HG03442 (cell line): Measurements from ENCODE around the gene AMOTL1.
"Not testable (repeated sequence)": the region's sequence is repeated elsewhere in the genome, so short reads cannot be mapped to it uniquely, and the experiment has no call there.

Experiments
- ATAC-seq: cut with Tn5 transposase; IDR thresholded peaks from one replicate; pipeline ENCODE4 v1.9.1; 2021; ENCODE audit warnings: mild to moderate bottlenecking, moderate library complexity; ENCODE audit not compliant: unreplicated experiment

AMOTL1 gene

GRCh38 chr11:94790661-94791180 is 22.6 kb downstream of the AMOTL1 start:
- no peak for ATAC-seq

DNA sequence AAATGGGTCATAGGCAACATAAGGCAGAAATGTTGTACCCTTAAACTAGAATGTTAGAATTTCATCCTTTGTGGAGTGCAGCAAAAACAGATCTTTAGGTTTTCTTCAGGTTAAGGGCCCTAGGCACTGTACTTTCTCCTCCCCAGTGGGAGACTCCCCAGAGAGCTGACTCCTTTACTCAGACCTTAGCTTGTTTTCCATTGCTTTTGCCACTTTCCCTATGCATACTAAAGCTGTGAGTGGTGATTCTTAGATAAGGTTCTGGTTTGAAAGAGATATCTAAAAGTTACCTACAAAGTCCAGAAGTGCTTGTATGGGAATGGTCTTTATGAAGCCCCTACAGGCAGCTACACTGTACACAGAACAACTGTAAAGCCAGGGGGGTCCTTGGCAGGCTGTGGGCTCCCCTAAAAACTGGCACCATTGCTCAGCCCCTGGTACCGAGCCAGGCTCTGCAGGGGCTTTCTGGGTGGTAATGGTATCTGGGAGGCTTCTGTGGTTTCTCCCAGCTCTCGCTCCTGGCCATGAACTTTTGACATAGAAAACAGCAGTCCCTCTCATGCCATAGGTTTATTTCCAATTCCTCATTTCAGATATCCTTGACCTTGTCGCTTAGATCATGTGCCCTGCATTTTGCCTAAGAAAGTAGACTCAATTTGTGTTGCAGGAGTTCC is 23.2 kb downstream of the AMOTL1 start:
- ATAC-seq = no peak

GRCh38 chr11:94791942-94792341 is 23.8 kb downstream of the AMOTL1 start:
- ATAC-seq = not testable (repeated sequence)

DNA sequence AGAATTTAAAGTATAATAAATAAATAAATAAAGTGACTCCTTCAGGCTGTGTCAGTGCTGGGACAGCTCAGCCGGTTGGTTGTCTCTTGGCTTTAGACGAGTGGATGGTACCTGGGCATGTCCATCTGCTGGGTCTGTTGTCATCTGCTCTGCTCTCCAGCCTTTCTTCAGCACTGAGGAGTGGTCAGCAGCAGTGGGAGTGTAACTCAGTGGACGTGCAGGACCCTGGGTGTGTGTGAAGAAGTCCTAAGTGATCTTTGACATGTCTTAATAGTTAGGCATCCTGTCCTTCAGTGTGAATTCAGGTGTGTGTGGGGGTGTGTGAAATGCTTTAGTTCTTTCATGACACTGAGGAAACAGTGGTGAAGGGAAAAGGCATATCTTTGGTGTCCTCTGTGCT is 24.3 kb downstream of the AMOTL1 start:
- no peak for ATAC-seq

GRCh38 chr11:94793002-94793401 is 24.8 kb downstream of the AMOTL1 start:
- ATAC-seq = no peak

GRCh38 chr11:94793822-94794221 is 25.7 kb downstream of the AMOTL1 start:
- ATAC-seq = no peak

DNA sequence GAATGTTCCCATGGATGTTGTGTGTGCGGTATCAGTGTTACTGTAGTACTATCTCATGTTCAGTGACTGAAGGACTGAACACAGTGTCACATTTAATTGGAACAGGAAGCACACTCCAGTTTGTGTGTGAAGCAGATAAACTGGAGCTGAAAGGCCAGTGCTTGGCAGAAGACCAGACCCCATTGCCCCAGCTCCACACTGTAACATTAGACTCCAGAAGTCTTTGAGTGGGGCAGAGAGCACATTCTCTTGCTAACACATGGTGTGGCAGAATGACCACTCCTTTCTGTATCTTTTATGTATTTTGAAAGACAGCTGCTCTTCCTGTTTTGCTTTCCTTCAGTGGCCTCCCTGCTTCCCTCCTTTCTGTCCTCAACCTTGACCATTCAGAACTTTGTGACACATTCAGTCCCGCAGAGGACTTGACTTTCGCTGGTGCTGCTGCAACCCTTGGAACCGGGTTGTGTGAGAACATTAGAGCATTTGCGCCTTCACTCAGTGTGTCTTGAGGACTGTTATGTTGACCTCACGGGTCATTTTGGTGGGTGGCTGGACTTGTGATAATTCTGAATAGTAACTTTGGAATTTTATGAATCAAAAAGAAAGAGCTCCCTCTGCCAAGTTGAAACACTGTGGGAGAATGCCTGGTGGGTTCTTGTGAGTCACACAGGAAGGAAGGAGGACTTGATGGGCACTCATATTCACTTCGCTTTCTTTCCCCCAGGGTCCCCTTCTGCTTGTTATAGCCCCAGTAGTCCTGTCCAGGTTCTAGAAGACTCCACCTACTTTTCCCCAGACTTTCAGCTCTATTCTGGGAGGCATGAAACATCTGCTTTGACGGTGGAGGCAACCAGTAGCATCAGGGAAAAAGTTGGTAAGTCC is 26.4 kb downstream of the AMOTL1 start:
- no peak for ATAC-seq

DNA sequence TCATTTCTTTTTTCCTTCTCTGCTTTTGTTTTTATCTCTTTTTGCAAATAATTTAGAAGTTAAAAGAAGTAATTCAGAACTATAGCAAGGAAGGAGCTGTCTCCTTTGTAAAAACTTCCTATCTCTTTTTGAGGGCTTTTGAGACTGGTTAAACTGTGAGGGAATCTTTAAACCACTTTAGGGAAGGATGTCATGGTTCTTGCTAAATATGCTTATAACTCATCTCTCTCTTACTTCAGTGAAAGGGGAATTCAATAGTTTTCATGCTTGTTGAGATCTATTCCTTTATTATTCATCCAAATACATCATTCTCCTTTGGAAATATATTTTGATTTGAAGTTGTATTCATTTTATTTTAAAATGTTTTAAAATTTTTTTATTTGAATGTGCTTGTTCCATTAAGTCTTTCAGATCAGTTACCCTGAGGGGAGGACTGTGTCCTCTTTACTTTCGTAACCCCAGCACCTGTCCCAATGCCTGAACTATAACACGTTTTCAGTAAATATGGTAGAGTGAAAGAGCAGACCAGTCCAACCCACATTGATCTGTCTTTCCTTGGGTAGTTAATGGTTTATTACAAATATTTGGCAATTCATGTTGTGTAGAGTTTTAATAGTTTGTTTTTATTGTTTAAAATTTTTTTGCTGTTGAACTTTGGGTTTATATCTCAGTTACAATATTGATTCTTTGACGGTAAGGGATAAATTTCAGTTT is 27.5 kb downstream of the AMOTL1 start:
- no peak for ATAC-seq

DNA sequence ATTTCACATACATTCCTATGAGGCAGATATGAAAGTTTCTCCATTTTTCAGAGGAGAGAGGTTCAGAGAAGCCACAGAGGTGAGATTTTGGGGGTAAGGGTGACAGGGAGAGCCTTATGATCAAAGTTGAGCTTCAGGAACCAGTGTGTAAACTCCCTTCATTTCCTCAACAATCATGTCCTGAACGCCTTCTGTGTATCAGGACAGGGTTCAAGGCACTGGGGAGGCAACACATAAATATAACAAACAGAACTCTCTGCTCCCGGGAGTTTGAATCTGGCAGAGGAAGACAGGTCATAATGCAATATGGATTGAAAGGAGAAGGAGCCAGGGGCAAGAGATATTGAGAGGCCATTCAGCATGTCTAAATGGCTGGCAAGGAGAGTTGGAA is 28.0 kb downstream of the AMOTL1 start:
- no peak for ATAC-seq

DNA sequence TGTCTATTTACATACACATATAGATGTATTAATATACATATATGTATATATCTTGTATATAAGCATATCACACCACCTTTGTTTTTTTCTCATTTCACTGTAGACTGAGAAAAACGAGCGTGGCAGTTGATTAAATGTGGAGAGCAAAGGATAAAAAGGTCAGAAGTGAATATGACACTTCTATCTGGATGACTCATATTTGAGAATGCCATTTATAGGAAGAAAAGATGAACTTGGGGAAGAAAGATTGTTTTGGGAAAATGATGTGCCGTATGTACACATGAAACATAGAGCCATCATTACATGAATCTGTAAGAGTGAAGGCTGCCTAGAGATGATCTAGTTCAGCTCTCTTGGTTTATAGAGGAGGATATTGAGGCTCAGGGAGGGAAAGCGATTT is 28.7 kb downstream of the AMOTL1 start:
- no peak for ATAC-seq

DNA sequence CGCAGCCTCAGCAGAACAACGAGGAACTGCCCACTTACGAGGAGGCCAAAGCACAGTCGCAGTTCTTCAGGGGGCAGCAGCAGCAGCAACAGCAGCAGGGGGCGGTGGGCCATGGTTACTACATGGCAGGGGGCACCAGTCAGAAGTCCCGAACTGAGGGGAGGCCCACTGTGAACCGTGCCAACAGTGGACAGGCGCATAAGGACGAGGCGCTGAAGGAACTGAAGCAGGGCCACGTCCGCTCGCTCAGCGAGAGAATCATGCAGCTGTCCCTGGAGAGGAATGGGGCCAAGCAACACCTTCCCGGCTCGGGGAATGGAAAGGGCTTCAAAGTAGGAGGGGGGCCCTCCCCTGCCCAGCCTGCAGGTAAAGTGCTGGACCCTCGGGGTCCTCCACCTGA is 31.6 kb downstream of the AMOTL1 start:
- no peak for ATAC-seq

GRCh38 chr11:94800414-94800813 is 32.3 kb downstream of the AMOTL1 start:
- ATAC-seq = no peak

DNA sequence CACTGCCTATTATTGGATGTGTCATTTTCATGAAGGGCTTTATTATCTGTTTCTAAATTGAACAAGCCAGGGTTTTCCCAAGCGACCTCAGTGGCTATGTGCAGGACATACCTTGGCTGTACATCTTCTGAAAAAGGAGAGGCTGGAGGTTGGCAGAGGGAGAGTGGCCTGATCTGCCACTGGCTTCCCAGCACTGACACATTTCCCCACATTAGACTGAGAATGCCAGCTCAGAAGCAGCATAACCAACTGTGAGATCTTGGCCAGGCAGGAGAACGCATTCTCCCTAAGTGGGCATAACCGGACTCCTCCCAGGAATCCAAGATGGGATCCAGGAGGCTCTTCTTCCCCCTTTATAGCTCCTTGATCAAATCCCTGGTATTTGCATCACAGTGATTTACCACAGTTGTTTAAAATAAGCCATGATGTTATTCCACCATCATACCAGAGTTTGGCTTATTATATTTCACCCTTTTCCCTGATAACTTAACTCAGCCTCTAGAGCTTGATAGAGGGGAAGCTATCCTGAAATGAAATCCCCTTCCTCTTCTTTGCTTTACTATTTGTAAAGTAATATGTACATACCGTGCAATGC is 33.8 kb downstream of the AMOTL1 start:
- no peak for ATAC-seq

DNA sequence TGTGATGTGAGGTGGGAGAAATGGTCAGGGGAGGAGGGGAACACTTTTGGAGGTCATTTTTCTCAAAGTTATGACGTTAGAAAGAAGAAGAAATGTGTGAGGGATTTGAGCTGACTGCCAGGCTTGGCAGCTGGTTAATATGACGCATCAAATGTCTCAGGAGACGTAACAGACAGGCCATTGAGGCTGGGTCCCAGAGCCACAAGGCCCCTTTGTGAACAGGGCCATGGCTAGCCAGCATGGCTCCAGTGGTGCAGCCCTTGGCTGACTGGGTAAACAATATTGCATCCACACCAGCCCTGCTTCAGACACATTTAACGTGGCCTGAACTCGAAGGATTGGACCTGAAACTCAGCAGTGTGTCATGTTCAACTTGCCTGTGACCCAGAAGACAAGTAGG is 34.3 kb downstream of the AMOTL1 start:
- no peak for ATAC-seq

DNA sequence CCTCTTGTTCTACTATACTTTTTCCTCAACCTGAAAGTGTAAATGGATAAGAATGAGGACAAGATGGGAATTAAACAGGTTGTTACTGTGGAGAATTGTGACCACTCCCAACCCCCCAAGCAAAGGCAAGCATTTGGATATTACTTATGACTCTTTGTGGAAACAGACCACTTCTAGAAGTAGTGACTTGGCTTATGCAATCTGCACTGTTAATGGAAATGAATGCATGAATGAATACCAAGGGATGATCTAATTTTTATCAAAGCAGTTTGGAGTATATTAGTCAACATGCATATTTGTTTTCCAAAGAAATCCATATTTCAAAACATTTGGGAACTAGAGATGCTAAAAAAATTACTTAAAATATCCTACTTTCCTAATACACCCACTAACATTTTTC is 35.3 kb downstream of the AMOTL1 start:
- no peak for ATAC-seq

- no peak for ATAC-seq
Measured at GRCh38 chr11:94804874-94805273, 36.7 kb downstream of the AMOTL1 start.

DNA sequence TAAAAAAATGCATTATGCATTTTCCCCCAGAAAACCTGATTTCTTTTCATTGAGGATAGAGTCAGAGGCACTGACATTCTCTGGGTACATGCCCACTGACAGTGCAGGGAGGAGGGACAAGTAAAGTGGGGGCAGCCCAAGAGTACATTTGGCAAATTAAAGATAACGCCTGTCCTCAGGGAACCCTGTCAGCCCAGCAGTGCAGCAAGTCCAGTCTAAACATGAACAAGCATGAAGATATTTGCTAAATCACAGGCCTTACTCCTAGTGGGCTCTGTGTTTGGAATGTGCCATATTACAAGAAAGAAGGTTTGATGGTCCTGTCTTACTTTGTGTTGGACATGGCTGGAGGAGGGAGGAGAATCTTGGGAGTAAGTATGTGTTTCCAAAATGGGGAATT is 37.9 kb downstream of the AMOTL1 start:
- ATAC-seq = no peak

DNA sequence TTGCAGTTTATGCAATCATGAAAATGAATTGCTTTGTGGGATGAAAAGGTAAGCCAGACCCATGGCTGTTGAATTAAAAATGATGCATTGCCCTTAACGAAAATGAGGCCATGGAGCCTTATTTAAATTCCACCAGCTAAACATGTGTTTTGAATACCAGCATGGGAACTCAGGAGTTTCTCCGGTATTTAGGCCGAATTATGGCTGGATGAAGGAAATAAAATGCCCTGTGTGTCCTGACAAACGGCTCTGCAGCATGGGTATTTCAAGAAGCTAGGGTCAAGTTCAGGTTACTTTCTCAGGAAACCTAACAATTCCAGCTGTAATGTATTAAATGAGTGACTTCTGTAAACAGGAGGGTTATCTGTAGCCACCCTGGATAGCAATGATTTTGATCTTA is 38.3 kb downstream of the AMOTL1 start:
- no peak for ATAC-seq

- no peak for ATAC-seq
Measured at GRCh38 chr11:94809251-94809650, 41.1 kb downstream of the AMOTL1 start.

DNA sequence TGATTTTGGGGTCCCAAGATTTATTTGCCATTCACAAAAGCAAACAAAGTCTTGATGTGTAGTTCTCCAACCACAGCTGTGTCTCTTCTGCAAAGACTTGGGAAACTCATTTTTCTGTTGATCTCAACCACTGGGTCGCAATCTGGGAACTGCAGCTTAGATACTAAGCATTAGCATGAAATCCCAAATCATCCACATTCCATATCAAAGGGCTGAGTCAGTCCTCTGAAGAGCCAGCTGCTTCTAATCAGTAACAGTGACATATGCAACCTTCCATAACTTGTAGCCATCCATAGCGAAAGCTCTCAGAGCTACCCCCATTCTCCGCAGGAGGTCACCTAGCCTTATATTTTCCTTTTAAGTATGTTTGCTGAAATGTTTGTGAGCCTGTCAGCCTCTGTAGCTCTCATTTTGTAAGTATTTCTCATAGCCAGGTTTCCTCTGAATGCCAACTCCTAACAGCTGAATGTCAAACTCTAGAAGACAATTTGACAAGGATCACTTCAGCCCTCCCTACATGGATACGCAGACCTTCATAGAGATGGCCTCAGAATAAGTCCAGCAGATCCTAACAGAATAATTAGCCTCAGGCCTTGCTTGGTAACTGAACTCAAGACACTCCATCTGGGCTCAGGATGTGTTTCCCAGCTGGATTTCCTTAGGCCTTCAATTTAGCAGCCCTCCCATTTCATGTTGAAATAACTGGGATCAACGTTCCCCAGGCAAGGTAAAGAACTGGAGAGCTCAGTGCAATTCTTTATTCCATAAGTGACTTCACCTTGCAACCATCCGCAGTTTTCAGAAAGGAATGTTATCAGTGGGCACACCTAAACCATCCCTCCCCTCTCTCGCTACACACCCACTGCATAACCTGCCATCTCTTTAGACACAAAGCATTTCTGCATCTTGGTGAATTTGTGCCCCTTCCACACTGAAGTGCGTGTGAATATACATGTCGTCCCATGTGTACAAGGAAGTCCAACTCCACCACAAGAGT is 44.9 kb downstream of the AMOTL1 start:
- ATAC-seq = not testable (repeated sequence)
